Liver (tissue), 3 donors: ENCODE measurements around the gene CCDC7.

ENCODE experiments used
- EGR1 ChIP-seq, 2 donors: IDR thresholded peaks; 2 replicates each; pipeline ENCODE4 v1.6.1; 2016 to 2018; ENCODE audit warnings: antibody characterized with exemption in 2 of 2, low read depth in 2 of 2
- FOXA1 ChIP-seq: IDR thresholded peaks from 2 replicates; pipeline ENCODE4 v1.6.1; 2016; ENCODE audit warnings: antibody characterized with exemption
- GABPA ChIP-seq, 2 donors: IDR thresholded peaks in 1 of 2; conservative IDR thresholded peaks in 1 of 2; 2 replicates each; pipeline ENCODE4 v1.6.1; 2016; ENCODE audit warnings: antibody characterized with exemption in 2 of 2, mild to moderate bottlenecking in 1 of 2, moderate library complexity in 1 of 2
- HNF4A ChIP-seq, 2 donors: conservative IDR thresholded peaks; 2 replicates each; pipeline ENCODE4 v1.6.1; 2016; ENCODE audit warnings: antibody characterized with exemption in 2 of 2, mild to moderate bottlenecking in 2 of 2
- JUND ChIP-seq, 2 donors: IDR thresholded peaks; 2 replicates each; pipeline ENCODE4 v1.6.1; 2016; ENCODE audit warnings: antibody characterized with exemption in 2 of 2
- RAD21 ChIP-seq, 2 donors: IDR thresholded peaks; 2 replicates each; pipeline ENCODE4 v1.6.1; 2016; ENCODE audit warnings: antibody characterized with exemption in 2 of 2, mild to moderate bottlenecking in 2 of 2
- SP1 ChIP-seq: IDR thresholded peaks from 2 replicates; pipeline ENCODE4 v1.6.1; 2018; ENCODE audit warnings: antibody characterized with exemption, mild to moderate bottlenecking
- TAF1 ChIP-seq: conservative IDR thresholded peaks from 2 replicates; pipeline ENCODE4 v1.6.1; 2016; ENCODE audit warnings: antibody characterized with exemption, mild to moderate bottlenecking
- YY1 ChIP-seq: IDR thresholded peaks from 2 replicates; pipeline ENCODE4 v1.6.1; 2016; ENCODE audit warnings: antibody characterized with exemption, mild to moderate bottlenecking
- TF ChIP-seq, protein P1 (sequence below): IDR thresholded peaks from 2 replicates; pipeline ENCODE4 v1.6.1; 2016; ENCODE audit warnings: antibody characterized with exemption, mild to moderate bottlenecking
- TF ChIP-seq, protein P2 (sequence below): fragments of 150-350 bp; IDR thresholded peaks from 2 replicates; pipeline ENCODE4 v1.5.1; 2017; ENCODE audit warnings: improper control_type of control experiment, low read depth, low read length; ENCODE audit not compliant: missing input control
- TF ChIP-seq, protein P3 (sequence below): IDR thresholded peaks from 2 replicates; pipeline ENCODE4 v1.6.1; 2016; ENCODE audit warnings: antibody characterized with exemption
- TF ChIP-seq, protein P4 (sequence below): IDR thresholded peaks from 2 replicates; pipeline ENCODE4 v1.6.1; 2016; ENCODE audit warnings: antibody characterized with exemption
- donor health status: healthy.
- donor health status: healthy.

DNA sequence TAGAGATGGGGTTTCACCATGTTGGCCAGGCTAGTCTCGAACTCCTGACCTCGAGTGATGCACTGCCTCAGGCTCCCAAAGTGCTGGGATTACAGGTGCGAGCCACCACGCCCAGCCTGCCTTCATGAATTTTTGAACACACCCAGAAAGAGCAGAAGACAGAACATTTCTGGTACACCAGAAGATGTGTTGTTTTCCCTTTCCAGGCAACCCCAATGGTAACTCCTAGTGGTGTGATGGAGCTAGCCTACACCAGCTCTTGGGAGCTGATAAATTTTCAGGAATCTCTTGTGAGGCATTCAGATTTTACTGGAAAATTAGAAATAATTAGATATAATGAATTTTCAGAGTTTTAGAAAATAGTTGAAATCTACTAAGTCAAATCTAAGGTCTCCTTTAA lies 904 bp upstream of the CCDC7 start:
- TF ChIP-seq, protein P1, sequence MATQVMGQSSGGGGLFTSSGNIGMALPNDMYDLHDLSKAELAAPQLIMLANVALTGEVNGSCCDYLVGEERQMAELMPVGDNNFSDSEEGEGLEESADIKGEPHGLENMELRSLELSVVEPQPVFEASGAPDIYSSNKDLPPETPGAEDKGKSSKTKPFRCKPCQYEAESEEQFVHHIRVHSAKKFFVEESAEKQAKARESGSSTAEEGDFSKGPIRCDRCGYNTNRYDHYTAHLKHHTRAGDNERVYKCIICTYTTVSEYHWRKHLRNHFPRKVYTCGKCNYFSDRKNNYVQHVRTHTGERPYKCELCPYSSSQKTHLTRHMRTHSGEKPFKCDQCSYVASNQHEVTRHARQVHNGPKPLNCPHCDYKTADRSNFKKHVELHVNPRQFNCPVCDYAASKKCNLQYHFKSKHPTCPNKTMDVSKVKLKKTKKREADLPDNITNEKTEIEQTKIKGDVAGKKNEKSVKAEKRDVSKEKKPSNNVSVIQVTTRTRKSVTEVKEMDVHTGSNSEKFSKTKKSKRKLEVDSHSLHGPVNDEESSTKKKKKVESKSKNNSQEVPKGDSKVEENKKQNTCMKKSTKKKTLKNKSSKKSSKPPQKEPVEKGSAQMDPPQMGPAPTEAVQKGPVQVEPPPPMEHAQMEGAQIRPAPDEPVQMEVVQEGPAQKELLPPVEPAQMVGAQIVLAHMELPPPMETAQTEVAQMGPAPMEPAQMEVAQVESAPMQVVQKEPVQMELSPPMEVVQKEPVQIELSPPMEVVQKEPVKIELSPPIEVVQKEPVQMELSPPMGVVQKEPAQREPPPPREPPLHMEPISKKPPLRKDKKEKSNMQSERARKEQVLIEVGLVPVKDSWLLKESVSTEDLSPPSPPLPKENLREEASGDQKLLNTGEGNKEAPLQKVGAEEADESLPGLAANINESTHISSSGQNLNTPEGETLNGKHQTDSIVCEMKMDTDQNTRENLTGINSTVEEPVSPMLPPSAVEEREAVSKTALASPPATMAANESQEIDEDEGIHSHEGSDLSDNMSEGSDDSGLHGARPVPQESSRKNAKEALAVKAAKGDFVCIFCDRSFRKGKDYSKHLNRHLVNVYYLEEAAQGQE: no peak
- TF ChIP-seq, protein P2, sequence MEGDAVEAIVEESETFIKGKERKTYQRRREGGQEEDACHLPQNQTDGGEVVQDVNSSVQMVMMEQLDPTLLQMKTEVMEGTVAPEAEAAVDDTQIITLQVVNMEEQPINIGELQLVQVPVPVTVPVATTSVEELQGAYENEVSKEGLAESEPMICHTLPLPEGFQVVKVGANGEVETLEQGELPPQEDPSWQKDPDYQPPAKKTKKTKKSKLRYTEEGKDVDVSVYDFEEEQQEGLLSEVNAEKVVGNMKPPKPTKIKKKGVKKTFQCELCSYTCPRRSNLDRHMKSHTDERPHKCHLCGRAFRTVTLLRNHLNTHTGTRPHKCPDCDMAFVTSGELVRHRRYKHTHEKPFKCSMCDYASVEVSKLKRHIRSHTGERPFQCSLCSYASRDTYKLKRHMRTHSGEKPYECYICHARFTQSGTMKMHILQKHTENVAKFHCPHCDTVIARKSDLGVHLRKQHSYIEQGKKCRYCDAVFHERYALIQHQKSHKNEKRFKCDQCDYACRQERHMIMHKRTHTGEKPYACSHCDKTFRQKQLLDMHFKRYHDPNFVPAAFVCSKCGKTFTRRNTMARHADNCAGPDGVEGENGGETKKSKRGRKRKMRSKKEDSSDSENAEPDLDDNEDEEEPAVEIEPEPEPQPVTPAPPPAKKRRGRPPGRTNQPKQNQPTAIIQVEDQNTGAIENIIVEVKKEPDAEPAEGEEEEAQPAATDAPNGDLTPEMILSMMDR: no peak
- TF ChIP-seq TAF1 (no peak), JUND (IDR thresholded peaks at IDR 0.05) (no peak), YY1 (no peak), FOXA1 (no peak), RAD21 (IDR thresholded peaks at IDR 0.05) (no peak), HNF4A (conservative IDR thresholded peaks at IDR 0.05) (no peak), SP1 (no peak), GABPA (IDR thresholded peaks at IDR 0.05 in 1 of 2, conservative IDR thresholded peaks at IDR 0.05 in 1 of 2) (no peak), EGR1 (IDR thresholded peaks at IDR 0.05; ENCODE audit: low read depth in 2 of 2) (no peak)
- TF ChIP-seq, protein P3, sequence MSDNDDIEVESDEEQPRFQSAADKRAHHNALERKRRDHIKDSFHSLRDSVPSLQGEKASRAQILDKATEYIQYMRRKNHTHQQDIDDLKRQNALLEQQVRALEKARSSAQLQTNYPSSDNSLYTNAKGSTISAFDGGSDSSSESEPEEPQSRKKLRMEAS: no peak
- TF ChIP-seq, protein P4, sequence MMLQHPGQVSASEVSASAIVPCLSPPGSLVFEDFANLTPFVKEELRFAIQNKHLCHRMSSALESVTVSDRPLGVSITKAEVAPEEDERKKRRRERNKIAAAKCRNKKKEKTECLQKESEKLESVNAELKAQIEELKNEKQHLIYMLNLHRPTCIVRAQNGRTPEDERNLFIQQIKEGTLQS: no peak
